Osteocyte (in vitro differentiated cells): ENCODE measurements around the gene PTPRD. TPM values are rescaled to one million over a fixed set of nuclear protein-coding genes. Genes with fewer than 3 reads are reported as not detected.

ENCODE experiments used
- DNase-seq: peaks from one replicate; pipeline ENCODE4 v3.0.0; 2021; ENCODE audit warnings: mixed read lengths; ENCODE audit not compliant: unreplicated experiment; ENCODE audit errors: extremely low spot score
- H3K27ac Mint-ChIP-seq: one replicate; pipeline ENCODE4 v1.8.0; 2021; ENCODE audit warnings: mild to moderate bottlenecking, mixed read lengths; ENCODE audit not compliant: unreplicated experiment
- H3K27me3 Mint-ChIP-seq: one replicate; pipeline ENCODE4 v1.8.0; 2021; ENCODE audit warnings: mixed read lengths; ENCODE audit not compliant: unreplicated experiment
- H3K36me3 Mint-ChIP-seq: one replicate; pipeline ENCODE4 v1.8.0; 2021; ENCODE audit warnings: mixed read lengths; ENCODE audit not compliant: unreplicated experiment
- H3K4me1 Mint-ChIP-seq: one replicate; pipeline ENCODE4 v1.8.0; 2021; ENCODE audit warnings: mixed read lengths; ENCODE audit not compliant: unreplicated experiment
- H3K4me3 Mint-ChIP-seq: one replicate; pipeline ENCODE4 v1.8.0; 2021; ENCODE audit warnings: mild to moderate bottlenecking, moderate library complexity, mixed read lengths; ENCODE audit not compliant: unreplicated experiment
- H3K9me3 Mint-ChIP-seq: one replicate; pipeline ENCODE4 v1.8.0; 2021; ENCODE audit warnings: mixed read lengths; ENCODE audit not compliant: unreplicated experiment
- CTCF ChIP-seq: fragments of 200-600 bp; sonication (generic); IDR thresholded peaks from 2 replicates; pipeline ENCODE4 v1.5.0; 2021; ENCODE audit warnings: antibody characterized with exemption, mild to moderate bottlenecking, moderate library complexity
- total RNA-seq: library from RNA; stranded (reverse); gene quantifications from 2 replicates; pipeline ENCODE4 v1.2.1, GENCODE V29; 2021

The PTPRD gene
- total RNA-seq, 1 donor from 2014 or later, result 5.4 TPM

GRCh38 chr9:8361364-8361763 is 2251.4 kb downstream of the PTPRD start:
- no peak for DNase-seq
- H3K36me3 Mint-ChIP-seq, result no peaks in the 10 kb centered on the region
- H3K9me3 Mint-ChIP-seq, result no peaks in the 10 kb centered on the region
- H3K27ac Mint-ChIP-seq, result no peak overlapping the region
- TF ChIP-seq CTCF, result no peak
- no peak overlapping the region for H3K4me3 Mint-ChIP-seq
- no peaks in the 10 kb centered on the region for H3K27me3 Mint-ChIP-seq
- H3K4me1 Mint-ChIP-seq, result peaks cover 19% of the 10 kb centered on the region

- no peaks in the 10 kb centered on the region for H3K27me3 Mint-ChIP-seq
- TF ChIP-seq CTCF, result no peak
- H3K4me1 Mint-ChIP-seq, result peaks cover 7% of the 10 kb centered on the region
- H3K36me3 Mint-ChIP-seq, result no peaks in the 10 kb centered on the region
- H3K4me3 Mint-ChIP-seq, result no peak overlapping the region
- no peak overlapping the region for H3K27ac Mint-ChIP-seq
- H3K9me3 Mint-ChIP-seq, result no peaks in the 10 kb centered on the region
- DNase-seq, result no peak
These were observed 2256.4 kb downstream of the PTPRD start for GRCh38 chr9:8356406-8356805.

DNA sequence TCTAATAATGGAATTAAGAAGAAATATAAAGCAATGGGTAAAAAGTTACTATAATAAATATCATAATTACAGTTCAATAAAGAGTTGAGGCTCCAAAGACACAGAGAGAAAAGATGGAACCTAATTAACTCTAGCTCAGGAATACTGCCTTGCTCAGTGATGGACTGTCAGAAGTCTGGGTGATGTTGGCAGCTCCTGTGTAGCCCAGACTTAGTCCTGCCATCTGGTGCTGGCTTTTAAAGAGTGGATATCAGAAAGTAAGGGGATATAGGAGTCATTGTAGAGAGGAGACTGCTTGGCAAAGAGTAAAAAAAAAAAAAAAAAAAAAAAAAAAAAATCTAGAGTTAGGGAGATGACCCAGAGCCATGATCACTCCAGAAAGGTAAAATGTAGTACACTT is 2261.4 kb downstream of the PTPRD start:
- Mint-ChIP-seq H3K27ac (no peak overlapping the region), H3K9me3 (no peaks in the 10 kb centered on the region), H3K36me3 (no peaks in the 10 kb centered on the region), H3K27me3 (no peaks in the 10 kb centered on the region), H3K4me3 (no peak overlapping the region), H3K4me1 (peaks cover 5% of the 10 kb centered on the region)
- DNase-seq, result no peak
- no peak for TF ChIP-seq CTCF

- no peak overlapping the region for H3K27ac Mint-ChIP-seq
- no peak for TF ChIP-seq CTCF
- no peaks in the 10 kb centered on the region for H3K4me1 Mint-ChIP-seq
- no peaks in the 10 kb centered on the region for H3K36me3 Mint-ChIP-seq
- DNase-seq, result no peak
- H3K27me3 Mint-ChIP-seq, result no peaks in the 10 kb centered on the region
- no peaks in the 10 kb centered on the region for H3K9me3 Mint-ChIP-seq
- no peak overlapping the region for H3K4me3 Mint-ChIP-seq
These were observed 2262.9 kb downstream of the PTPRD start for GRCh38 chr9:8349901-8350300.

- TF ChIP-seq CTCF, result no peak
- Mint-ChIP-seq H3K27ac (no peak overlapping the region), H3K4me3 (no peak overlapping the region), H3K36me3 (no peaks in the 10 kb centered on the region), H3K4me1 (no peaks in the 10 kb centered on the region), H3K27me3 (no peaks in the 10 kb centered on the region), H3K9me3 (no peaks in the 10 kb centered on the region)
- DNase-seq, result no peak
These were observed 2263.4 kb downstream of the PTPRD start for GRCh38 chr9:8349376-8349775.
